Measurements from ENCODE around the gene ASXL3. TPM values are rescaled to one million over a fixed set of nuclear protein-coding genes. Genes with fewer than 3 reads are reported as not detected.

ASXL3 gene
- total RNA-seq, 1 donor from 2014 or later = 23.0 TPM

- no peak for DNase-seq (ENCODE audit: low spot score, unreplicated experiment)
- Mint-ChIP-seq H3K4me3 (ENCODE audit: low read depth) (no peak overlapping the region), H3K4me1 (ENCODE audit: low read depth) (peaks cover 8% of the 10 kb centered on the region), H3K36me3 (ENCODE audit: insufficient read depth) (no peaks in the 10 kb centered on the region), H3K9me3 (ENCODE audit: low read depth) (peaks cover 7% of the 10 kb centered on the region), H3K27me3 (no peaks in the 10 kb centered on the region), H3K27ac (peak overlapping the region; percentile 33)
- TF ChIP-seq CTCF (IDR thresholded peaks at IDR 0.05; ENCODE audit: unreplicated experiment) = no peak
Observed at GRCh38 chr18:33562741-33563140, 15.3 kb upstream of the ASXL3 start.

GRCh38 chr18:33567705-33568104, 10.3 kb upstream of the ASXL3 start:
- Mint-ChIP-seq H3K27ac (no peak overlapping the region), H3K36me3 (ENCODE audit: insufficient read depth) (no peaks in the 10 kb centered on the region), H3K27me3 (no peaks in the 10 kb centered on the region), H3K9me3 (ENCODE audit: low read depth) (peaks cover 11% of the 10 kb centered on the region), H3K4me3 (ENCODE audit: low read depth) (no peak overlapping the region), H3K4me1 (ENCODE audit: low read depth) (peaks cover 4% of the 10 kb centered on the region)
- DNase-seq (ENCODE audit: low spot score, unreplicated experiment) = no peak
- TF ChIP-seq CTCF (IDR thresholded peaks at IDR 0.05; ENCODE audit: unreplicated experiment) = no peak

GRCh38 chr18:33571998-33572787, 5.8 kb upstream of the ASXL3 start:
- H3K27ac Mint-ChIP-seq = no peak overlapping the region
- no peak for TF ChIP-seq CTCF (IDR thresholded peaks at IDR 0.05; ENCODE audit: unreplicated experiment)
- peaks cover 3% of the 10 kb centered on the region for H3K4me1 Mint-ChIP-seq (ENCODE audit: low read depth)
- H3K27me3 Mint-ChIP-seq = peaks cover 8% of the 10 kb centered on the region
- H3K4me3 Mint-ChIP-seq (ENCODE audit: low read depth) = no peak overlapping the region
- peaks cover 10% of the 10 kb centered on the region for H3K9me3 Mint-ChIP-seq (ENCODE audit: low read depth)
- no peak for DNase-seq (ENCODE audit: low spot score, unreplicated experiment)
- no peaks in the 10 kb centered on the region for H3K36me3 Mint-ChIP-seq (ENCODE audit: insufficient read depth)

GRCh38 chr18:33573193-33573592, 4.8 kb upstream of the ASXL3 start:
- H3K4me1 Mint-ChIP-seq (ENCODE audit: low read depth) = peaks cover 4% of the 10 kb centered on the region
- no peaks in the 10 kb centered on the region for H3K36me3 Mint-ChIP-seq (ENCODE audit: insufficient read depth)
- no peak overlapping the region for H3K4me3 Mint-ChIP-seq (ENCODE audit: low read depth)
- H3K9me3 Mint-ChIP-seq (ENCODE audit: low read depth) = peaks cover 2% of the 10 kb centered on the region
- H3K27ac Mint-ChIP-seq = peak overlapping the region; percentile 29
- H3K27me3 Mint-ChIP-seq = peaks cover 8% of the 10 kb centered on the region
- no peak for DNase-seq (ENCODE audit: low spot score, unreplicated experiment)
- TF ChIP-seq CTCF (IDR thresholded peaks at IDR 0.05; ENCODE audit: unreplicated experiment) = no peak

GRCh38 chr18:33575451-33575850, 2.6 kb upstream of the ASXL3 start:
- Mint-ChIP-seq H3K36me3 (ENCODE audit: insufficient read depth) (no peaks in the 10 kb centered on the region), H3K4me1 (ENCODE audit: low read depth) (peaks cover 4% of the 10 kb centered on the region), H3K4me3 (ENCODE audit: low read depth) (no peak overlapping the region), H3K27me3 (peaks cover 8% of the 10 kb centered on the region), H3K27ac (no peak overlapping the region), H3K9me3 (ENCODE audit: low read depth) (no peaks in the 10 kb centered on the region)
- no peak for DNase-seq (ENCODE audit: low spot score, unreplicated experiment)
- TF ChIP-seq CTCF (IDR thresholded peaks at IDR 0.05; ENCODE audit: unreplicated experiment) = no peak

Data from progenitor cell of endocrine pancreas (in vitro differentiated cells).